ENCODE measurements around the gene GPC6.

GPC6 gene

DNA sequence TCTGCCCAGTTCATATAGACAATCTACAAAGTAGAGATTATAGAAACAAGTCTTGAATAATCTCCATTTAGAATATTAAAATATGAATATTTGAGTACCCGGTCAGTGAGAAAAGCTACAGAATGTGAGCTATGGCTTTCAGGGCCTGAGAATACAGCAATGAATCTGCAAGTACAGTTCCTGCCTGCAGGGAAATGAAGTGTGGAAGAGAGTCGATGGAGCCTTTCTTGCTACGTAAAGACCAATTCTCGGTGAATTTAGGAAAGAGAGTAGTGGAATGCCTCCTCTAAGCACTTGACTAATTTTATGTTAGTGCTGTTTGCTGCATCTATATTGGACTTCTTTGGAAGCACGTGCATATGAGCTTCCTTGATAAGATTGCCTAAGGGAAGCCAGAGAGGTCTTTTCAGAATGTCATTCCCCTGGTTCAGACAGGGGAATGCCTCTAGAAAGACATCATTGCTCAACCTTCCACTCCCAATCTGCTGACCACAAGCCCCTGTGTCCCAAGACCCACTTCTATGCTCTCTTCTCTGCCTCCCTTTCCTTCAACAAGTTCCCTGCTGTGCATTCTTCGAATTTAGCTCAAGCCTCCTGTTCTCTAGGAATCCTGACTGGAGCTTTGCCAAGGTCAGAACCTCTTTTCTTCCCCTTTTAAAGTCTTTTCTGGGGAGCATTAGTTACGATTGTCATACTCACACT lies 41.9 kb downstream of the GPC6 start:
- DNase-seq (ENCODE audit: low read depth) = no peak

DNA sequence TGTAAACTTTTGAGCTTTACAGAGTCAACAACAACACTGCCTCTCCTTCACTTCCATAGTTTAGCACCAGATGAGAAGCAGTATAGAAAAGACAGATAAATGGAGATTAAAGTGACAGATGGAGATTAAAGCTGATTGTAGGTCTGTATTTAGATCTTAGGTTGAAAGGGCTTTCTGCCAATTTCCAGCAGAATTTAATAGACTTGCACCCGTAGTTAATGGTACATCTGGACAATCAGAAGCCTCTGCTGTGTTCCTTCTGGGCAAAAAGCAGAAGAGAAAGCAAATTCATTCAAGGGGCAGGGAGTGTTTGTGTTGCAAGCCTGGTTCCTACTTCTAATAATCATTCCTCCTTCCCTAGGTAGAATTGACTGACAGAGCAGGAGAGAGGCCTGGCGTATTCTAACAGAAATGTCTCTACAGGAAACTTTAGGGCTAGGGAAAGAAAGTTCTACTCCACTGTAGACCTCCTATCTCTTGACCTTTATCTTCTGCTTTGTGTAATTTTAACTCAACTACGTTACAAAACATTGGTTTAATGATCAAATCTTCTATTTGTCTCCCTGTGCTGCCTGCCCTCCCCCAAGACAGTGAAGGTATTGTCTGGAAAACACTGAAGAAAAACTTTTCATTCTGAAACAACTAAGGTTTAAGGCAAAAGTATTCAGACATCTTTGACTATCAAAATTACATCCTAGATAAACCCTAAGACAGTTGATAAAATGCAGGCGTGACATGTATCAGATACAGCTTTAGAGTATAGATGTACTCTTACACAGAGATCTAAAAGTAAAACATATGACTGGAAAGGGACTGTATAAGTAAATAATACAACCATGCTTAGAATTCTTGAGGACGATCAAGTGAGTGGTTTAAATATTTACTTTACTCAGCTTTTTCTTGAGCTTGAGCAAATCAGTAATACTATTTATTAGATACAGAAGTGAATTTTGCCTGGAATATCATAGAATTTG lies 44.4 kb downstream of the GPC6 start:
- DNase-seq (ENCODE audit: low read depth) = no peak

DNA sequence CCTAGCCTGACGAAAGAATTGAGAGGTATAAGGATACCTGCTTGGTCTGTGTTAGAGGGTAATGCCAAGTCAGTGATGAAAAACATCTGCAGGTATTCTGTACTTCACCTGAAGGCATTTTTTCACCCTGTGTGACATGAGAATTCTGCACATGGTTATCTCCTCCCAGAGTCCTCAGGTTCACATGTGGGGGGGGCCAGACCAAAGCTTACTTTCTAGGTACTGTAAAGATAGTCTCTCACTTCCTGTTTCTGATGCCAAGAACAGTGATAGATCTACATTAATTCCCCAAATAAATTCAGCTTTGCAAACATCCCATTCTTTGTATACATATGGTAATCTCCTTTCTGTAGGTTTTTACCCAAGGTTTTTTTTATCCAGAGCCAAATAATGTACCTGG lies 53.4 kb downstream of the GPC6 start:
- no peak for DNase-seq (ENCODE audit: low read depth)

DNA sequence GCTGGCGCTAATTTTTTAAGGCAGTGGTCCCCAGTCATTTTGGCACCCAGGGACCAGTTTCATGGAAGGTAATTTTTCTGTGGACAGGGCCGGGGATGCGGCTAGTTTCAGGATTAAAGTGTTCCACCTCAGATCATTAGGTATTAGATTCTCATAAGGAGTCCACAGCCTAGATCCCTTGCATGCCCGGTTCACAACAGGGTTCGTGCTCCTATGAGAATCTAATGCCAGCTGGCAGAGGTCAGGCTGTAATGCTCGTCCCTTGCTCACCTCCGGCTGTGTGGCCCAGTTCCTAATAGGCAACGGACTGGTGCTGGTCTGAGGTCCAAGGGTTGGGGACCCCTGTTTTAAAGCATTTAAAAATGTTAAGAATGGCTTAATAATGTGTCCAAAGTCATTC lies 54.1 kb downstream of the GPC6 start:
- no peak for DNase-seq (ENCODE audit: low read depth)

DNA sequence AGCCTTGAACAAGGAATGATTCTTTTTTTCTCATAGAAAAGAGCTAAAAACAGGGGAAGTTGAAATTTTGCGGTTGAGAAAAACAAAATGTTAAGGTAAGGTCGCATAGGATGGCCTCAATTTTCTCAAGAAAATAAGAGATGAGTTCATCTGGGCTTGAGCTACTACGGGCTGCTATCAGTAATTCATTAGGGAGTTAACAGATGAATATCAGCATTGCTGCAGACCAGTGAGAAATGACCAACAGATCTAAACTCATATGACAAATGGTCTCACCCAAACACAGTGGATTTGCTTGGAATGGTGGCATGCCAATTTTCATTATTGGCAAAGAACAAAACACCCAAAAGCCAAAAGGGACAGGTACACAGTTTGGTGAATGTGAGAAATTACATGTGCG lies 56.6 kb downstream of the GPC6 start:
- no peak for DNase-seq (ENCODE audit: low read depth)

DNA sequence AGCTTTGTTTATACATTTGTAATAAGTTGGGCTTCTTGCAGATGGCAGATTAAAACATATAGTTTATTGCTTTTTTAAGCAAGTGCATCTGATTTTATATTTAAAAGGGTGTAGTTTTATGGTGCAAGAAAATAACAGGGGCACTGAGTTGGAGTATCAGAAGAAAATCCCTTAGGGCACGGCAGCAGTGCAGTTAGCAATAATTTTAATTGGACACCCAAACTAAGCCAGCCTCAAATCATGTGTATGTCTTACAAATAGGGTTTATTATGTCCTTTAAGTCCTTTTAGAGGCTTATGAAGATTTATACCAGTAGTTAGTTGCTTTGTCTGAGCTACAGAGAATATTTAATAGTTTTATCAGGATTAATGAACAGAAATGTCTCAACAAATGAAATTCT lies 57.5 kb downstream of the GPC6 start:
- no peak for DNase-seq (ENCODE audit: low read depth)

DNA sequence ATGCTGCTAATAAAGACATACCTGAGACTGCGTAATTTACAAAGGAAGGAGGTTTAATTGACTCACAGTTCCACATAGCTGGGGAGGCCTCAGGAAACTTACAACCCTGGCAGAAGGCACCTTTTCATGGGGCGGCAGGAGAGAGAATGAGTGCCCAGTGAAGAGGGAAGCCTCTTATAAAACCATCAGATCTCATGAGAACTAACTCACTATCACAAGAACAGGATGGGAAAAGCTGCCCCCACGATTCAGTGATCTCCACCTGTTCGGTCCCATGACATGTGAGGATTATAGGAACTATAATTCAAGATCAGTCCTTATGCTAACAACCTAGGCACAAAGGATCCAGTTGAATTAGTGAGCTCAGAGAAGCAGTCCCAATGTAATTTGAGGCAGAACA lies 59.4 kb downstream of the GPC6 start:
- DNase-seq (ENCODE audit: low read depth) = no peak

DNA sequence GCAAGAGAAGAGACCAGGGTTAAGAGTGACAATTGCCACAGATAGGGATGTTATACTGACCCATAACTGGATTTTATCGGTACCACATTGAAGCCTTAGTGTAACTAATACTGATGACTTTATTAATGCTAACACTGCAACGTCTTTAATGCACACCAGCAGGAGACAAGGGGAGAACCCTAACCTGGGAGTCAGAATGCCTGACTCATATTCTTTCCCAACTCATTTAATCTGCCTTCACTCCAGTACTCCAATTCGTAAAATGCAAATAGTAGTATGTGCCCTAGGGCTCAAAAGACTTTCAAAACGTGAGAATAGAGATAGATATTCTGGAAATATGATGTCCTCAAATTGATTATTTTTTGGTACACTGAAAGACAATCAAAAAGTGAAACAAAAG lies 62.4 kb downstream of the GPC6 start:
- DNase-seq (ENCODE audit: low read depth) = no peak

DNA sequence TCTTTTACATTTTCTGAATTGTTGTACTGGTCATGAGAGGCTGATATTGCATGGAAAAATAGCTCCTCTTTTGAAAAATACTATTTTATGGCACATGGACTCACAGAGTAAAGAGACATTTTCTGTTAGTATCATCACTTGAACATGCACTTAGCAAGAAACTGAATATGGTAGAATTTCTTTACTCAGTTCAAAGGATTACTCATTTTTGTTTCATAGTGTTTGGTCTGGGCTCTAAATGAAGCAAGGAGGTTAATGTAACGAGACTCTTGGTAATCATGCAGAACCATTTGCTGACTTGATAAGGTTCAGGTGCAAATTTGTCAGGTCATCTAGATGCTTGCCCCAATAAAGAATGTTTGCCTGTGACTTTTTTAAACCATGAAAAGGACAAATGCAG lies 63.2 kb downstream of the GPC6 start:
- DNase-seq (ENCODE audit: low read depth) = no peak

DNA sequence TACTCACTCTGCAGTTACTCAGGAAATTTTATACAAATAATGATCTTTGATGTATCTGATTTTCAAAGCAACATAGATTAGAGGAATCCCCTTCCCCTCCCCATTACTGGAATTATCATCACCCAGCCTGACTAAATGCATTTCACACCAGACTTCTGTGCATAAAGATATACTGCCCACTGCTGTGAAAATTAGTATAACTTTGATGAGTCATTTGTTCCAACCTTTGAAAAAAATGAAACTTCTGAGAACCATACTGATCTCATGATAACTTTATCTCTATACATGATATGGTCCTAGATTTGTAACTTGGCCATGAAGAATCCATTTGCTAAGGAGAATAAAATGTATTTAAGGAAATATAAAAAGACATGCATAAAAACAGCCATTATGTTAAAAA lies 63.9 kb downstream of the GPC6 start:
- DNase-seq (ENCODE audit: low read depth) = no peak

DNA sequence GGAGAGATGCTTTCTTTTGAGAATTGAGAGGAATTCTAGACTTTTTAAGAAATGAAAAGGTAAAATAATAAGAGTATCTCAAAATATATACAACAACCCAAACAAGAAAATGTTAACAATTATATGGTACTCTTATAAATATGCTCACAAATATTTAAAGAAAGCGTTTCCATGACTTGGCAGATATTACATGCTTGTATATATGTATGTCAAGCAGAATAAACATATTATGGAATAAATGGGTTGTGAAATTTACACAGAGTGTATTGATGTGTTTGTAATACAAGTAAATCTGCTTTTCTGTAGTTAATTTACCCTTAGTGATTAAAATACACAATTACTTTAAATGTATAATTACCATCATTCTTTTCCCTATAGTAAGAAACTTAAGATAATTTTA lies 65.8 kb downstream of the GPC6 start:
- DNase-seq (ENCODE audit: low read depth) = no peak

DNA sequence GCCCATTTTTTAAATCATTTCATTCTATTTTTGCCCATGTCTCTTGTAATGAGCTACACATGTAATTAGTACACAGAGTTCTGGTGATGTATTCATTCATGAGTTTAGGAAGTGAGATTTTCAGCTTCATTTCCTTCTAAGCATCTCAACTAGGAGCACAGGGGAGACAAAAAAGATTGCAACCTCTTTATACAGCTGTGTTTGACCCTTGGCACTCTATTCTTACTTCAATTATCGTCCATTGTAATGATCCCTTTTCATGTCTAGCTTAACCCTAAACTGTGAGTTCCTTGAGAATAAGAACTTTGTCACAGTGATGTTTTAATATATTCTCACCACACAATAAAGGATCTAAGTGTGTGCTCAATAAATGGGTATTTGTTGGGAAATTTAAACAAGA lies 67.1 kb downstream of the GPC6 start:
- no peak for DNase-seq (ENCODE audit: low read depth)

DNA sequence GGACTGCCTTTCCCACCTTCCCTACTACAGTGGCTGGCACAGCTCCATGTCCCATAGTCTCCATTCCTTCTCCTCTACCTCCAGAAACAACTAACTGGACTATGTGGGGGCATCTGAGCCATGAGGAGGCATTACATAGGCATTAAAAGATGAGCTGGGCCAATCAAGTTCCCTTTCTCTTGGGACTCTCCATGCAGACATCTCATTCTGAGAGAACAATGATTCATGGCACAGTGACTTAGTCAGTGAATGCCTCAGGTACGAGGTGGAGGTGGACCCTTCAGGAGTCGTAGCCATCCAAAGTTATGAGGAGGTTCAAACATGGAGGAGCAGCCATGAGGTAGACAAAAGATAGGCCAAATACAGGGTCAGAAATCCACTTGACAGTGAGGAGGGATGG lies 70.0 kb downstream of the GPC6 start:
- no peak for DNase-seq (ENCODE audit: low read depth)

DNA sequence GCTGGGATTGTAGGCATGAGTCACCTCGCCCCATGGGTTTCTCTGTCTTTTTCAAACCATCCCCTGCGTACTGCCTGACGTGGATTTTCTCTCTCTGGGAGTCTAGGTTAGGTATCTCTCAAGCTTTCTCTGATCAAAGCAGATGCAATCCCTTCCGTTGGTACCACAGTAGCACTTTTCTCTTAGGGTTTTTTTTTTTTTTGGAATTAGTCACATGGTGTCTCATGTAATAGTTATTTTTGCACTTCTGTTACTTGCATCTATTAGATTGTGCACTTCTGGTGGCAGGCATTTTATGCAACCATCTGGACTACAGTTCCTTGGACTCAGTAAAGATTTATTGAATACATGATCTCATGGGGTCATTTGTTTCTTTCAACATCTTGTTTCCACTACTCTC lies 72.1 kb downstream of the GPC6 start:
- DNase-seq (ENCODE audit: low read depth) = no peak

DNA sequence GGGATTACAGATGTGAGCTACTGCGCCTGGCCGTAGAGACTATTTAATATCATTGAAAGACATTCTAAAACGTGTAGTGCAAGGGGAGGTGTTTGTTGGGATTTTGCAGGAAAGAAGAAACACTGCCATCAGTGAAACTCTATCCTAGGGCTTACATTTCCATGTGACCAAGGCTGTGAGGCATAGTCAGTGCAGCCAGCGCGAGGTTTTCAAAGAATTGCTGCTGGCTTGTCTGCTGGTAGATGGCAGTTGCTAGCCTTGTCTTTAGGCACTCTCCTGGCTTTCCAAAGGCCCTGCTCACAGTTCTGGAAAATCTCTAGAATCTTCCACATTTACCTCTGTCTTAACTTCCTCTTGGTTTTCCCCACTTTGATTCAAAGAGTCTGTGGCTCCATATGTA lies 77.5 kb downstream of the GPC6 start:
- DNase-seq (ENCODE audit: low read depth) = no peak

DNA sequence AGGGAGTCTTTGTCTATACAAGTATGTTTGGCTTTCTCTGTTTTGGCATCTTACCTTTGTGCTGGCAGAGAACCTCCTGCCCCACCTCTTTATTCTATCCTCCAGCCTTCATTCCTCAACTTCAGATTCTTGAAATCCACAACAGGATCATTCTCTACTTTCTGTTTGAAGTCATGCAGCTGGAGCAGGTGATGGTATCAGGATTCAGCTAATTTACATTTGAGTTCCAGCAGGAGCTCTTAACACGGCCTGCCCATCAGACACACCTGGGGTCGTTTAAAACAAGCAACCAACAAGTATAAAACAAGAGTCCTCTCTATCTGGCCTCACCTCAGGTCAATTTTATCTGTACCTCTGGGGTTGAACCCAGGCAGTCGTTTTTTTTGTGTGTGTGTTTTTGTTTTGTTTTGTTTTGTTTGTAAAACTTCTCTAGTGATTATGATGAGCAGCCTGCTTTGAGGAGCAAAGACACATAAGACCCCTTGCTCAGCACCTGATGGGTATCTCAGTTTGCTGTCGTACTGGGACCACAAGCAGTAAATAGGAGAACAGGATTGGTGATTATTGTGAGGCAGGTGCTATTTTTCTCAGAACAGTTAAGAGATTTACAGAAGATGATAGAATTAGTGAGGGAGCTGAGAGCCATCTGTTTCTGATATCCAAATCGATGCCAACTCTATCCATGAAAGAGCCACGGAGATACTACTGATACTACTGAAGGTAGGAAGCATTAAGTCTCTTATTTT lies 78.4 kb downstream of the GPC6 start:
- no peak for DNase-seq (ENCODE audit: low read depth)

DNA sequence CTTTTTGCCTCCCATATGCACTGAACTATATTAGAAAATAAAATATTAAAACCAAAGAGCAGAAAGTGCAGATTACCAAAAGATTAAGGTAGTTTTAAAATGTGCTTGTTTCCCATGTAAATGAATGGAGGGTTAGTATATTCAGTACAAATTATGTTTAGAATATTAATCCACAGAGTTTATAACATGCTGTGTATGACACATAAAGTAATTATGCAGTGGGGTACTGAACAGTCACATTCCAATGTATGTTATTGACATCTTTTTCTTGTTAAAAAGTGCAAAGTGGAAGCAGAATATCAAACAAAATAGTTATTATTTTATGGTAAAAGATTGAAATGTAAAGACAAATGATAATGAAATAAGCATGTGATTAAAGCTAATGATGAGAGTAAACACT lies 79.3 kb downstream of the GPC6 start:
- DNase-seq (ENCODE audit: low read depth) = no peak

DNA sequence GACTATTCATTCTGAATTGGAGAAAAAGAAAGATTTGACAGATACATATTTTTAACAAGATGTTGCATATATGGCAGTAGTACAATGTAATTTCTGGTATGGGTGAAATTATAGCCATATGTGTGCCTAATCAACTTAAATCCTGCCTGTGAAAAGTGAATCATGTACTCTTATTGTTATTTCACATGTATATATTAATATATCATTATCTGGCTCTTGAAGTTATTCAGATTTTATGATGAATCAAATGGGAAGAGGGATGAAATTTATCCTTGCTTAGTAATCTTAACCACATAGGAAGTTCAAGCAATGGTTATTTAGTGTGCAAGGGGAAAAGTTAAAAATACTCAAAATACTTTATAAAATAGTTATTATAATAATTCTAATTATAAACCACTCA lies 80.5 kb downstream of the GPC6 start:
- DNase-seq (ENCODE audit: low read depth) = no peak

DNA sequence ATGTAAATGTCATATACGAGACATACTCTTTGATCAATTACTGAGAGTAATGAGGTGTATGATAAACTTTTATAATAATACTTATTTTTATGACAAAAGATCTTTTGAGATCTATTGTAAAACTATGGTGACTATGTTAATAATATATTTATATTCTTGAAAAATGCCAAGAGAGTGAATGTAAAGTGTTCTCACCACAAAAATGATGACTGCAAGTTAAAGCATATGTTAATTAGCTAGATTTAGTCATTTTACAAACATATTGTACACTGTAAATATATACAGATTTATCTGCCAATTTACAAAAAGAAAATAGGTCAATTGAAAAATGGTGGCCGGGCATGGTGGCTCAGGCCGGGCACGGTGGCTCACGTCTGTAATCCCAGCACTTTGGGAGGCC lies 81.0 kb downstream of the GPC6 start:
- no peak for DNase-seq (ENCODE audit: low read depth)

DNA sequence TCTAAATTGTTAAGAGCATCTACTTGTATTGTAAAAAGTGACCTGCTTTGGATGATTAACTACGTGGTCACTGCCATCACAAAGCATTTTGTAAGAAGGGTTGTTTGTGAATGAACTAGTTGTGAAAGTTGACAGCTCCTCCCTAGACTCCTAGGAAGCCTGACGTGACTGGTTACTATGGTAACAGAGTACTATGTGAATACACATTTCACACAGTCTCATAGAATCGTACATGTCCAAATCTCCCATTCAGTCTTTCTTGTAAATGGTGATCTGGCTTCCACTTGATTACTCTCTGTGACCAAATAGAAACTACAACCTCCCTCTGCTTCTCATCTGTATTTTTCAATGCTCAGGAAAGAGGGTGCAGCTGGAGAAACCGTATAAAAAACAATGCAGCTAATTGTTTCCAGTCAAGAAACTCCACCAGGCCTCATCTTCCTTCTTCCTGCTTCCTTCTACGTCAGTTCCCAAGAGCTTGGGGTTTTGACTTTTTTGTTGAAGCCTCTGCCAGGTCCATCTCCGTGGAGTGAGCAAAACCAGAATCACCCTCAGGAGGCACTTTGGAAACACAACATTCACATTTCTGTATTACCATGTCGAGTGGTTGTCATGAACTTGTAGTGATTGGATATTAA lies 83.4 kb downstream of the GPC6 start:
- no peak for DNase-seq (ENCODE audit: low read depth)

DNA sequence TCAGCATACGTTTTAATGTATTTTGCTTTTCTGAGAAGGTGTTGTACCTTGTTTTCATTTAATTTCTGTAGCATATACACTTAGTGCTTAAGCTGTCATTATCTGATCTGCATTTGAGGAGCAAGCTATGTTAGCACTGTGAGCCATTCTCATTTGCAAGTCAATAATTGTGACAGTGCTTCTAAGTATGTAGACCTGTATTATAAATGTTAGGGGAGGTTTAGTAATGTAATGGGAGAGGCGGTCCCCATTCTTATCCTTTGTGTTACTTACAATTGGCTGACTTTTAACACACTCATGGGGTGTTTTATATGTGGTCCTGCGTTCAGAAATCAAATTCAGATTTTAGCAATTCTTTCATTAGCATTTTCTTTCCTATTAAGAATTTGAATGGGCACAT lies 90.2 kb downstream of the GPC6 start:
- DNase-seq (ENCODE audit: low read depth) = no peak

DNA sequence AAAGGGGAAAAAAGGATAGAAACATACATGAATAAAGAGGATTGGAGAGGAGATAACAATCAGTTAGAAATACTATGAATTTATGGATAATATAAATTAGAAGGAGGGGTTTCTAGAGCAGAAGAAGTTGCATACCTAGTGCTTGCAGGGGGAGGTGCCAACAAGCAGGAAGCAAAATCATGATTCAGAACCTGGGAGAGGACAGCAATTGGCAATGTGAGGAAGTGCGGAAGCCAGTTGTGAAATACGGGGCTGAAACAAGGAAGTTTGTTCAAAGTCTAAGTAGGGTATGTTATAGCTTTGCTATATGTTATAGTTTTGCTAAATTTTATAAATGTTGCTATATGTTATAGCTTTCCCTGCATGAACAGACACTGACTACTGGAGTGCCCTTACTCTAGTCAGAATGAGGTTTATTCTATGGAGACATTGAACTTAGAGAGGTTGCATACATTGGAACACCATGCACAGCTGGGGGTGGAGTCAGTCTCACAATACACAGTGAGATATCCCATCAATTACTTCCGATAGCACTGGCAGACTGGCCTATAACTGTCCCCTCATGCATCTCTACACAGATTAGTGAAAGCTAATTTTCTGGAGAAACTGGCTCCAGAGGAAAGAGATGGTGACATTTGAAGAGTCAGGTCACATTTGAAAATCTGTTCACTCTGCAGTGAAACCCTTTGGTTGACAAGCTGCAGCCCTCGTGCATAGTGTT lies 92.1 kb downstream of the GPC6 start:
- no peak for DNase-seq (ENCODE audit: low read depth)
